A673 (cell line): ENCODE measurements around the gene ASPSCR1.
A peak's percentile ranks its signal among the peaks of the same experiment; 100 is the strongest.
"Not testable (repeated sequence)": the region's sequence is repeated elsewhere in the genome, so short reads cannot be mapped to it uniquely, and the experiment has no call there.

Experiments used
- EZH2 ChIP-seq: fragments of 200-600 bp; sonication (generic); IDR thresholded peaks from 2 replicates; pipeline ENCODE4 v1.6.1; 2017; ENCODE audit warnings: borderline replicate concordance, low read depth, mild to moderate bottlenecking, mixed read lengths, antibody characterized with exemption, low read length; ENCODE audit not compliant: poor library complexity, severe bottlenecking
- TF ChIP-seq, protein P1 (sequence below): fragments of 300-800, 200-600 bp; sonication (generic); conservative IDR thresholded peaks from 2 replicates; pipeline ENCODE4 v1.5.1; 2017; ENCODE audit warnings: low read depth, mild to moderate bottlenecking, antibody characterized with exemption, low read length, moderate library complexity, mixed read lengths

DNA sequence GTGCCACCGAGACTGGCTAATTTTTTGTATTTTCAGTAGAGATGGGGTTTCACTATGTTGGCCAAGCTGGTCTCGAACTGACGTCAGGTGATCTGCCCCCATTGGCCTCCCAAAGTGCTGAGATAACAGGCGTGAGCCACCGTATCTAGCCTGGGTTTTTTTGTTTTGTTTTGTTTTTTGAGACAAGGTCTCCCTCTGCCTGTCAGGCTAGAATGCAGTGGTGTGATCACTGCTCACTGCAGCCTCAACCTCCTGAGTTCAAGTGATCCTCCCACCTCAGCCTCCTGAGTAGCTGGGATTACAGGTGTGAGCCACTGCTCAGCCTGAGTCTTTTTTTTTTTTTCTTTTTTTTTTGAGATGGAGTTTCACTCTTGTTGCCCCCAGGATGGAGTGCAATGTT is 24.0 kb upstream of the ASPSCR1 start:
- TF ChIP-seq, protein P1, sequence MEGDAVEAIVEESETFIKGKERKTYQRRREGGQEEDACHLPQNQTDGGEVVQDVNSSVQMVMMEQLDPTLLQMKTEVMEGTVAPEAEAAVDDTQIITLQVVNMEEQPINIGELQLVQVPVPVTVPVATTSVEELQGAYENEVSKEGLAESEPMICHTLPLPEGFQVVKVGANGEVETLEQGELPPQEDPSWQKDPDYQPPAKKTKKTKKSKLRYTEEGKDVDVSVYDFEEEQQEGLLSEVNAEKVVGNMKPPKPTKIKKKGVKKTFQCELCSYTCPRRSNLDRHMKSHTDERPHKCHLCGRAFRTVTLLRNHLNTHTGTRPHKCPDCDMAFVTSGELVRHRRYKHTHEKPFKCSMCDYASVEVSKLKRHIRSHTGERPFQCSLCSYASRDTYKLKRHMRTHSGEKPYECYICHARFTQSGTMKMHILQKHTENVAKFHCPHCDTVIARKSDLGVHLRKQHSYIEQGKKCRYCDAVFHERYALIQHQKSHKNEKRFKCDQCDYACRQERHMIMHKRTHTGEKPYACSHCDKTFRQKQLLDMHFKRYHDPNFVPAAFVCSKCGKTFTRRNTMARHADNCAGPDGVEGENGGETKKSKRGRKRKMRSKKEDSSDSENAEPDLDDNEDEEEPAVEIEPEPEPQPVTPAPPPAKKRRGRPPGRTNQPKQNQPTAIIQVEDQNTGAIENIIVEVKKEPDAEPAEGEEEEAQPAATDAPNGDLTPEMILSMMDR: 0 out of 2 replicates have a peak, but pooled peaks have one; percentile 21
- TF ChIP-seq EZH2: not testable (repeated sequence)
